WERI-Rb-1 (cell line): ENCODE results near the gene DGKQ.
"Not testable (repeated sequence)": the region's sequence is repeated elsewhere in the genome, so short reads cannot be mapped to it uniquely, and the experiment has no call there.

Experiments
- DNase-seq: peaks from one replicate; pipeline ENCODE4 v3.0.0-alpha.2; 2020
- H3K27ac ChIP-seq: fragments of 250-450 bp; sonication (Bioruptor Pico); 2 replicates; pipeline ENCODE4 v1.5.1; 2020; ENCODE audit warnings: mild to moderate bottlenecking, moderate library complexity
- H3K27me3 ChIP-seq: fragments of 250-450 bp; sonication (Bioruptor Pico); 2 replicates; pipeline ENCODE4 v1.5.1; 2021; ENCODE audit warnings: mild to moderate bottlenecking, low read depth, moderate library complexity; ENCODE audit not compliant: insufficient read depth, severe bottlenecking
- H3K36me3 ChIP-seq: fragments of 250-450 bp; sonication (Bioruptor Pico); 2 replicates; pipeline ENCODE4 v1.5.1; 2020; ENCODE audit warnings: mild to moderate bottlenecking, moderate library complexity
- H3K4me3 ChIP-seq: 2 replicates; pipeline ENCODE4 v1.5.1; 2011; ENCODE audit warnings: low read depth, mild to moderate bottlenecking, control low read depth, low read length
- H3K9me3 ChIP-seq: fragments of 250-450 bp; sonication (Bioruptor Pico); 2 replicates; pipeline ENCODE4 v1.5.1; 2021; ENCODE audit warnings: mild to moderate bottlenecking, moderate library complexity; ENCODE audit not compliant: severe bottlenecking
- CTCF ChIP-seq: IDR thresholded peaks from 2 replicates; pipeline ENCODE4 v1.5.1; 2011; ENCODE audit warnings: low read depth, mild to moderate bottlenecking, control low read depth, inconsistent platforms, low read length

Gene DGKQ

GRCh38 chr4:926538-926937 is 46.8 kb downstream of the DGKQ start:
- DNase-seq, result peak; percentile 37
- Histone ChIP-seq H3K9me3 (no peaks in the 10 kb centered on the region), H3K27ac (no peak overlapping the region), H3K36me3 (peaks cover 7% of the 10 kb centered on the region), H3K4me3 (no peak overlapping the region), H3K27me3 (no peaks in the 10 kb centered on the region)
- TF ChIP-seq CTCF, result peak; percentile 70

- no peaks in the 10 kb centered on the region for H3K9me3 ChIP-seq
Observed at GRCh38 chr4:925771-926500, 47.4 kb downstream of the DGKQ start.

GRCh38 chr4:925171-925570 is 48.2 kb downstream of the DGKQ start:
- Histone ChIP-seq H3K4me3 (no peak overlapping the region), H3K27me3 (no peaks in the 10 kb centered on the region), H3K9me3 (no peaks in the 10 kb centered on the region), H3K27ac (no peak overlapping the region; the same call in 1 of the 2 replicates), H3K36me3 (peaks cover 7% of the 10 kb centered on the region)
- no peak for TF ChIP-seq CTCF
- no peak for DNase-seq

More at GRCh38 chr4:925771-926500, 47.4 kb downstream of the DGKQ start:
- Histone ChIP-seq H3K36me3 (peaks cover 7% of the 10 kb centered on the region), H3K4me3 (no peak overlapping the region), H3K27ac (no peak overlapping the region), H3K27me3 (no peaks in the 10 kb centered on the region)
- no peak for TF ChIP-seq CTCF
- DNase-seq, result no peak

- Histone ChIP-seq H3K36me3 (peaks cover 7% of the 10 kb centered on the region), H3K4me3 (no peak overlapping the region), H3K27me3 (no peaks in the 10 kb centered on the region), H3K9me3 (no peaks in the 10 kb centered on the region), H3K27ac (no peak overlapping the region; the same call in 1 of the 2 replicates)
- DNase-seq, result peak; percentile 54
- no peak for TF ChIP-seq CTCF
Observed at GRCh38 chr4:924107-925096, 49.0 kb downstream of the DGKQ start.

GRCh38 chr4:921830-922331 is 51.5 kb downstream of the DGKQ start:
- Histone ChIP-seq H3K9me3 (no peaks in the 10 kb centered on the region), H3K36me3 (peaks cover 3% of the 10 kb centered on the region), H3K27ac (no peak overlapping the region), H3K27me3 (no peaks in the 10 kb centered on the region), H3K4me3 (no peak overlapping the region)
- DNase-seq, result no peak
- no peak for TF ChIP-seq CTCF

GRCh38 chr4:919004-919680 is 54.2 kb downstream of the DGKQ start:
- not testable (repeated sequence) for DNase-seq

GRCh38 chr4:918591-918990 is 54.8 kb downstream of the DGKQ start:
- not testable (repeated sequence) for H3K4me3 ChIP-seq, H3K36me3 ChIP-seq, H3K9me3 ChIP-seq, H3K27me3 ChIP-seq, DNase-seq, H3K27ac ChIP-seq

More at GRCh38 chr4:919004-919680, 54.2 kb downstream of the DGKQ start:
- not testable (repeated sequence) for H3K27ac ChIP-seq, H3K36me3 ChIP-seq, H3K27me3 ChIP-seq, H3K4me3 ChIP-seq, H3K9me3 ChIP-seq
